HEK293 (cell line): ENCODE data around the gene EYS.

Source experiments
- CTCF ChIA-PET: fragments of 350-600 bp; formaldehyde crosslinking; extraction: SDS; loops from one replicate; lab custom pipeline; 2021; ENCODE audit warnings: antibody characterized with exemption; lab: Yijun Ruan, JAX
- POLR2A ChIA-PET: fragments of 300-600 bp; formaldehyde crosslinking; extraction: SDS; loops from one replicate; lab custom pipeline; 2020; ENCODE audit warnings: antibody characterized with exemption, inconsistent platforms; lab: Yijun Ruan, JAX
- H3K27ac ChIP-seq: fragments of 200-500 bp; sonication (Bioruptor generic); 2 replicates; pipeline ENCODE4 v1.5.1; 2014; ENCODE audit warnings: low read depth, low read length, control low read depth, inconsistent platforms; ENCODE audit errors: extremely low read depth
- H3K36me3 ChIP-seq, 2 experiments: fragments of 200-500 bp in 1 of 2; sonication (Bioruptor generic) in 1 of 2; 1 replicate in 1 of 2; 2 replicates in 1 of 2; pipeline ENCODE4 v1.5.1; 2014 to 2017; ENCODE audit warnings: inconsistent platforms in 2 of 2, low read length in 2 of 2; ENCODE audit not compliant: control insufficient read depth in 2 of 2, insufficient read depth in 1 of 2
- H3K4me1 ChIP-seq: fragments of 200-500 bp; sonication (Bioruptor generic); 2 replicates; pipeline ENCODE4 v1.5.1; 2014; ENCODE audit warnings: mild to moderate bottlenecking, low read length, inconsistent platforms; ENCODE audit not compliant: control insufficient read depth, insufficient read depth
- H3K4me3 ChIP-seq: 2 replicates; pipeline ENCODE4 v1.5.1; 2011; ENCODE audit warnings: low read depth, mild to moderate bottlenecking, control low read depth, low read length, moderate library complexity
- H3K9me3 ChIP-seq: fragments of 200-500 bp; sonication (Bioruptor generic); 2 replicates; pipeline ENCODE4 v1.5.1; 2014; ENCODE audit warnings: low read depth, low read length, inconsistent platforms; ENCODE audit not compliant: control insufficient read depth, insufficient read depth
- BCL11A ChIP-seq: fragments of 450-650 bp; formaldehyde crosslinking; IDR thresholded peaks from 2 replicates; pipeline ENCODE4 v1.5.1; 2016; ENCODE audit warnings: low read depth, missing biosample characterization, missing genetic modification characterization
- HOXD13 ChIP-seq: sonication (generic); formaldehyde crosslinking; IDR thresholded peaks from 2 replicates; pipeline ENCODE4 v1.8.0; 2022; ENCODE audit warnings: missing genetic modification reagents, borderline replicate concordance
- KLF7 ChIP-seq: fragments of 450-650 bp; formaldehyde crosslinking; IDR thresholded peaks from 2 replicates; pipeline ENCODE4 v1.5.1; 2016; ENCODE audit warnings: missing biosample characterization, missing genetic modification characterization, borderline replicate concordance
- PATZ1 ChIP-seq: fragments of 450-650 bp; formaldehyde crosslinking; IDR thresholded peaks from 2 replicates; pipeline ENCODE4 v1.5.1; 2016; ENCODE audit warnings: missing biosample characterization, missing genetic modification characterization
- PRDM4 ChIP-seq: fragments of 450-650 bp; formaldehyde crosslinking; IDR thresholded peaks from 2 replicates; pipeline ENCODE4 v1.5.1; 2017; ENCODE audit warnings: missing biosample characterization, missing genetic modification characterization
- REST ChIP-seq: fragments of 450-650 bp; formaldehyde crosslinking; IDR thresholded peaks from 2 replicates; pipeline ENCODE4 v1.5.1; 2016; ENCODE audit warnings: missing biosample characterization, missing genetic modification characterization
- ZBTB17 ChIP-seq: fragments of 450-650 bp; formaldehyde crosslinking; IDR thresholded peaks from 2 replicates; pipeline ENCODE4 v1.5.1; 2016; ENCODE audit warnings: missing biosample characterization, missing genetic modification characterization
- ZFP37 ChIP-seq: fragments of 450-650 bp; formaldehyde crosslinking; IDR thresholded peaks from 2 replicates; pipeline ENCODE4 v1.5.1; 2016; ENCODE audit warnings: missing biosample characterization, missing genetic modification characterization
- ZFP69B ChIP-seq: fragments of 450-650 bp; formaldehyde crosslinking; IDR thresholded peaks from 2 replicates; pipeline ENCODE4 v1.5.1; 2016; ENCODE audit warnings: missing biosample characterization, missing genetic modification characterization
- ZNF112 ChIP-seq: fragments of 450-650 bp; formaldehyde crosslinking; IDR thresholded peaks from 2 replicates; pipeline ENCODE4 v1.5.0; 2017; ENCODE audit warnings: missing biosample characterization, missing genetic modification characterization
- ZNF16 ChIP-seq: fragments of 450-650 bp; formaldehyde crosslinking; IDR thresholded peaks from 2 replicates; pipeline ENCODE4 v1.5.1; 2016; ENCODE audit warnings: low read depth, missing biosample characterization, missing genetic modification characterization
- ZNF221 ChIP-seq: fragments of 450-650 bp; formaldehyde crosslinking; IDR thresholded peaks from 2 replicates; pipeline ENCODE4 v1.5.1; 2017; ENCODE audit warnings: missing biosample characterization, missing genetic modification characterization, borderline replicate concordance
- ZNF248 ChIP-seq: fragments of 450-650 bp; formaldehyde crosslinking; IDR thresholded peaks from 2 replicates; pipeline ENCODE4 v1.5.1; 2017; ENCODE audit warnings: missing biosample characterization, missing genetic modification characterization
- ZNF548 ChIP-seq: fragments of 450-650 bp; formaldehyde crosslinking; IDR thresholded peaks from 2 replicates; pipeline ENCODE4 v1.5.1; 2016; ENCODE audit warnings: missing biosample characterization, missing genetic modification characterization
- ZNF639 ChIP-seq: fragments of 450-650 bp; formaldehyde crosslinking; IDR thresholded peaks from 2 replicates; pipeline ENCODE4 v1.5.1; 2016; ENCODE audit warnings: missing biosample characterization, missing genetic modification characterization
- ZNF658 ChIP-seq: fragments of 450-650 bp; formaldehyde crosslinking; IDR thresholded peaks from 2 replicates; pipeline ENCODE4; 2016; ENCODE audit warnings: missing biosample characterization, missing genetic modification characterization
- ZNF76 ChIP-seq: fragments of 450-650 bp; formaldehyde crosslinking; IDR thresholded peaks from 2 replicates; pipeline ENCODE4; 2016; ENCODE audit warnings: low read depth, missing biosample characterization, missing genetic modification characterization, borderline replicate concordance
- ZSCAN5A ChIP-seq: fragments of 450-650 bp; formaldehyde crosslinking; IDR thresholded peaks from 2 replicates; pipeline ENCODE4 v1.5.1; 2016; ENCODE audit warnings: missing biosample characterization, missing genetic modification characterization

Gene EYS

GRCh38 chr6:64812138-64812537 lies 894.9 kb downstream of the EYS start (continued):
- TF ChIP-seq REST (no peak), ZNF248 (tag by site-specific recombination) (no peak), ZBTB17 (tag by site-specific recombination) (no peak), ZNF16 (no peak), ZNF639 (tag by site-specific recombination) (no peak), PATZ1 (tag by site-specific recombination) (no peak), PRDM4 (no peak), ZNF658 (no peak), BCL11A (tag by site-specific recombination) (no peak)
- TF ChIP-seq, all 188 proteins: peak for 0

- Histone ChIP-seq H3K27ac (no peak overlapping the region), H3K4me3 (no peak overlapping the region), H3K9me3 (no peaks in the 10 kb centered on the region), H3K36me3 (no peaks in the 10 kb centered on the region), H3K4me1 (no peaks in the 10 kb centered on the region)
- CTCF ChIA-PET: no interaction called here
- POLR2A ChIA-PET: no interaction called here
- TF ChIP-seq KLF7 (tag by site-specific recombination) (no peak), ZNF112 (tag by site-specific recombination) (no peak), HOXD13 (CRISPR knock-in tag) (no peak), ZNF221 (tag by site-specific recombination) (no peak), ZSCAN5A (tag by site-specific recombination) (no peak), ZNF548 (no peak), ZNF76 (tag by site-specific recombination) (no peak), ZFP37 (tag by site-specific recombination) (no peak), ZFP69B (no peak)
These were observed 895.9 kb downstream of the EYS start for GRCh38 chr6:64811119-64811518.
